HCT116 (cell line): Measurements from ENCODE around the gene CELF2. TPM values are rescaled to one million over a fixed set of nuclear protein-coding genes. Genes with fewer than 3 reads are reported as not detected.

Experiments
- ATAC-seq: fragments of 200-7000 bp; cut with Tn5 transposase; 2 replicates; pipeline ENCODE4 v1.9.1; 2020; ENCODE audit warnings: mild to moderate bottlenecking, moderate library complexity
- BruUV-seq: library from RNA; stranded (reverse); fragments of 400-500 nt; replicated peaks from 2 replicates; lab custom pipeline; 2021; lab: Mats Ljungman, UMichigan
- CTCF ChIA-PET: fragments of 300-600 bp; sonication (Branson Sonifier 250); formaldehyde crosslinking; loops from one replicate; lab custom pipeline; 2021; ENCODE audit warnings: antibody characterized with exemption; lab: Charles Lee
- POLR2A ChIA-PET: fragments of 300-600, 350-600 bp; sonication (Branson Sonifier 250); formaldehyde crosslinking; loops from one replicate; lab custom pipeline; 2021; ENCODE audit warnings: antibody characterized with exemption; lab: Charles Lee
- RAD21 ChIA-PET, 2 experiments: fragments of 300-600 bp; sonication (Branson Sonifier 250); formaldehyde crosslinking; loops; one replicate each; lab custom pipeline; 2023; ENCODE audit warnings: low total read pairs in 2 of 2; ENCODE audit not compliant: uncharacterized antibody in 2 of 2, unreplicated experiment in 2 of 2, low non-redundant PET in 1 of 2; lab: Charles Lee
- DNase-seq: peaks from one replicate; pipeline ENCODE4 v3.0.0-alpha.2; 2010; ENCODE audit warnings: low read depth, low spot score
- H2AFZ ChIP-seq: fragments of 200-600 bp; shearing (Covaris generic), sonication (generic); 2 replicates; pipeline ENCODE4 v1.6.1; 2017; ENCODE audit warnings: low read depth, mixed run types, mixed read lengths, antibody characterized with exemption, low read length; ENCODE audit not compliant: poor library complexity, severe bottlenecking
- H3K27ac ChIP-seq: 2 replicates; pipeline ENCODE4 v1.5.1; 2012; ENCODE audit warnings: low read depth, low read length
- H3K27me3 ChIP-seq: fragments of 200-600 bp; sonication (generic); 2 replicates; pipeline ENCODE4 v1.6.1; 2016; ENCODE audit warnings: mixed run types, low read length, mixed read lengths; ENCODE audit not compliant: insufficient read depth
- H3K36me3 ChIP-seq, 2 experiments: fragments of 200-500 bp in 1 of 2; fragments of 200-600 bp in 1 of 2; sonication (Bioruptor generic) in 1 of 2; sonication (generic) in 1 of 2; 2 replicates each; pipeline versions ENCODE4 v1.5.1 to v1.6.1; 2014 to 2016; ENCODE audit warnings: low read length in 2 of 2, inconsistent platforms in 1 of 2, mixed read lengths in 1 of 2, mixed run types in 1 of 2; ENCODE audit not compliant: insufficient read depth in 2 of 2, control insufficient read depth in 1 of 2
- H3K4me1 ChIP-seq, 2 experiments: fragments of 200-600 bp in 1 of 2; sonication (generic) in 1 of 2; 2 replicates each; pipeline versions ENCODE4 v1.5.1 to v1.6.1; 2012 to 2017; ENCODE audit warnings: low read length in 2 of 2, inconsistent platforms in 1 of 2, mild to moderate bottlenecking in 1 of 2, mixed read lengths in 1 of 2, mixed run types in 1 of 2, moderate library complexity in 1 of 2; ENCODE audit not compliant: insufficient read depth in 2 of 2, control insufficient read depth in 1 of 2
- H3K4me2 ChIP-seq: fragments of 200-600 bp; sonication (generic); 2 replicates; pipeline ENCODE4 v1.6.1; 2017; ENCODE audit warnings: mixed run types, low read length, mixed read lengths
- H3K4me3 ChIP-seq, 2 experiments: fragments of 200-600 bp in 1 of 2; sonication (generic) in 1 of 2; replicated peaks in 1 of 2; 2 replicates each; pipeline ENCODE4 v1.5.1; 2011 to 2016; ENCODE audit warnings: low read length in 2 of 2, control low read depth in 1 of 2, low read depth in 1 of 2, mild to moderate bottlenecking in 1 of 2, mixed read lengths in 1 of 2, mixed run types in 1 of 2
- H3K79me2 ChIP-seq: fragments of 200-600 bp; sonication (generic); 2 replicates; pipeline ENCODE4 v1.6.1; 2017; ENCODE audit warnings: mild to moderate bottlenecking, mixed run types, low read length, moderate library complexity, mixed read lengths; ENCODE audit not compliant: insufficient read depth
- H3K9ac ChIP-seq: fragments of 200-600 bp; sonication (generic); 2 replicates; pipeline ENCODE4 v1.6.1; 2016; ENCODE audit warnings: low read length, mixed read lengths
- H3K9me2 ChIP-seq: fragments of 200-600 bp; sonication (generic), shearing (Covaris generic); 2 replicates; pipeline ENCODE4 v1.6.1; 2017; ENCODE audit warnings: mixed run types, mild to moderate bottlenecking, moderate library complexity; ENCODE audit not compliant: insufficient read depth
- H3K9me3 ChIP-seq, 2 experiments: fragments of 200-500 bp in 1 of 2; fragments of 200-600 bp in 1 of 2; sonication (Bioruptor generic) in 1 of 2; sonication (generic) in 1 of 2; 2 replicates each; pipeline ENCODE4 v1.6.1; 2014 to 2017; ENCODE audit warnings: low read length in 2 of 2, mixed read lengths in 2 of 2, inconsistent platforms in 1 of 2, low read depth in 1 of 2, mild to moderate bottlenecking in 1 of 2, mixed run types in 1 of 2, moderate library complexity in 1 of 2; ENCODE audit not compliant: control insufficient read depth in 1 of 2, insufficient read depth in 1 of 2
- H4K20me1 ChIP-seq: fragments of 200-600 bp; sonication (generic), shearing (Covaris generic); 2 replicates; pipeline ENCODE4 v1.6.1; 2017; ENCODE audit warnings: mixed run types, mild to moderate bottlenecking, moderate library complexity; ENCODE audit not compliant: insufficient read depth
- CBX3 ChIP-seq: IDR thresholded peaks from 2 replicates; pipeline ENCODE4 v1.6.1; 2012; ENCODE audit warnings: low read depth
- CEBPB ChIP-seq: IDR thresholded peaks from 2 replicates; pipeline ENCODE4 v1.6.1; 2012; ENCODE audit warnings: low read depth
- EGR1 ChIP-seq: IDR thresholded peaks from 2 replicates; pipeline ENCODE4 v1.6.1; 2012; ENCODE audit warnings: low read depth
- ELF1 ChIP-seq: IDR thresholded peaks from 2 replicates; pipeline ENCODE4 v1.6.1; 2012; ENCODE audit warnings: low read depth, borderline replicate concordance
- MAX ChIP-seq: IDR thresholded peaks from 2 replicates; pipeline ENCODE4 v1.6.1; 2012
- POLR2A ChIP-seq: IDR thresholded peaks from 2 replicates; pipeline ENCODE4 v1.7.0; 2011; ENCODE audit warnings: borderline replicate concordance; ENCODE audit not compliant: insufficient read depth, insufficient read length; ENCODE audit errors: extremely low read depth
- POLR2AphosphoS5 ChIP-seq: IDR thresholded peaks from 2 replicates; pipeline ENCODE4 v1.6.1; 2011; ENCODE audit warnings: mild to moderate bottlenecking, low read depth, low read length, moderate library complexity
- SRF ChIP-seq: IDR thresholded peaks from 2 replicates; pipeline ENCODE4 v1.6.1; 2012; ENCODE audit warnings: low read depth
- TCF7L2 ChIP-seq: IDR thresholded peaks from 2 replicates; pipeline ENCODE4 v1.7.0; 2011; ENCODE audit warnings: borderline replicate concordance, inconsistent platforms; ENCODE audit not compliant: insufficient read depth, insufficient read length; ENCODE audit errors: extremely low read depth
- YY1 ChIP-seq: IDR thresholded peaks from 2 replicates; pipeline ENCODE4 v1.6.1; 2011; ENCODE audit warnings: low read length, low read depth, moderate library complexity, mild to moderate bottlenecking; ENCODE audit not compliant: insufficient replicate concordance; ENCODE audit errors: extremely low read depth
- ZFX ChIP-seq: fragments of 450-650 bp; IDR thresholded peaks from 2 replicates; pipeline ENCODE4 v1.6.1; 2017
- intact Hi-C: fragments of 100-400 bp; cut with micrococcal nuclease; formaldehyde crosslinking; loops from 2 replicates; pipeline ENCODE4 v1.10.0; 2022
- total RNA-seq: library from RNA; stranded (reverse); gene quantifications from one replicate; pipeline ENCODE4 v1.2.1, GENCODE V29; 2021; ENCODE audit not compliant: unreplicated experiment
- TF ChIP-seq, protein P1 (sequence below): IDR thresholded peaks from 2 replicates; pipeline ENCODE4 v1.6.1; 2012; ENCODE audit warnings: low read depth
- TF ChIP-seq, protein P2 (sequence below): IDR thresholded peaks from 2 replicates; pipeline ENCODE4 v1.6.1; 2012

CELF2 gene
- total RNA-seq, 1 experiment from 2014 or later, result 0.66 TPM

DNA sequence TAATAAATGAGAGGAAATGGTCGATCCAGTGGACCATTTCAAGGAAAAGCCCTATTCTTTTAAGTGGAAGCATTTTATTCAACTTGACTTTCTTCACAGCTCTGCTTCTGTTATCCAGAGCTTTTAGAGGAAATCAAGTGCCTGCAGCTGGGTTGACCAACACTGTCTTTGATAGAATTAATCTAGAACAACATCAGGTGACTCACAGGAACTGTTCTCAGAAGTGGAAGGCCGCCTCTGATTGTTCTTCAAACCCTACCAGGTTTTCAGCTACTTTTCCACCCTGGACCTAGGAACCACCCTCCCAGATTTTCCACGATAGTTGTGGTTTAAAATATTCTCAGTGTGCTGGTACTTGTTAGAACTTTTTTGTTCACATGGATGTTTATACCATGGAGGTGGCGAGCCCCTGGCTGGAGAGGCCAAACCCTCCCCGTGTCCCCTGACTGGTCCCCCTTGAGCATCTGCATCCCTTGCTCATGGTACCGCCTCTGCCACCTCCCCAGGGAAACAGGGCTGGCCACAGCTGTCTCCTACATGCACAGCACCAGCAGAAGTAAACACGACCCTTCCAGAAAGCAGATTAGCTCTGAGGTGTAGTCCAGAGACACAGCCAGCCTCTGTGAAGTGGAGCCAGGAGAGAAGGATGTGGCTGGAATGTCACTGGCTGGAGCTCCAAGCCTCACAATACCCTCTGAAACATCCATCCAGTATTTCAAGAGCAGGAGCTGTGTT is 300.4 kb downstream of the CELF2 start:
- RAD21 ChIA-PET, result no interaction called here
- Histone ChIP-seq H3K4me1 (no peaks in the 10 kb centered on the region), H3K9ac (no peak overlapping the region), H3K9me3 (no peaks in the 10 kb centered on the region), H3K27me3 (0 out of 2 replicates have a peak, but pooled peaks cover 6% of the 10 kb centered on the region), H3K27ac (no peak overlapping the region), H2AFZ (no peak overlapping the region), H3K4me2 (no peak overlapping the region), H3K36me3 (no peaks in the 10 kb centered on the region), H3K9me2 (no peaks in the 10 kb centered on the region), H4K20me1 (no peaks in the 10 kb centered on the region), H3K4me3 (no peak overlapping the region), H3K79me2 (no peaks in the 10 kb centered on the region)
- BruUV-seq, result no TSS peak
- TF ChIP-seq YY1 (no peak), CBX3 (no peak), POLR2AphosphoS5 (no peak), TCF7L2 (no peak), CEBPB (no peak), ZFX (no peak), MAX (no peak), ELF1 (no peak), SRF (no peak), POLR2A (no peak), EGR1 (no peak)
- TF ChIP-seq, protein P1, sequence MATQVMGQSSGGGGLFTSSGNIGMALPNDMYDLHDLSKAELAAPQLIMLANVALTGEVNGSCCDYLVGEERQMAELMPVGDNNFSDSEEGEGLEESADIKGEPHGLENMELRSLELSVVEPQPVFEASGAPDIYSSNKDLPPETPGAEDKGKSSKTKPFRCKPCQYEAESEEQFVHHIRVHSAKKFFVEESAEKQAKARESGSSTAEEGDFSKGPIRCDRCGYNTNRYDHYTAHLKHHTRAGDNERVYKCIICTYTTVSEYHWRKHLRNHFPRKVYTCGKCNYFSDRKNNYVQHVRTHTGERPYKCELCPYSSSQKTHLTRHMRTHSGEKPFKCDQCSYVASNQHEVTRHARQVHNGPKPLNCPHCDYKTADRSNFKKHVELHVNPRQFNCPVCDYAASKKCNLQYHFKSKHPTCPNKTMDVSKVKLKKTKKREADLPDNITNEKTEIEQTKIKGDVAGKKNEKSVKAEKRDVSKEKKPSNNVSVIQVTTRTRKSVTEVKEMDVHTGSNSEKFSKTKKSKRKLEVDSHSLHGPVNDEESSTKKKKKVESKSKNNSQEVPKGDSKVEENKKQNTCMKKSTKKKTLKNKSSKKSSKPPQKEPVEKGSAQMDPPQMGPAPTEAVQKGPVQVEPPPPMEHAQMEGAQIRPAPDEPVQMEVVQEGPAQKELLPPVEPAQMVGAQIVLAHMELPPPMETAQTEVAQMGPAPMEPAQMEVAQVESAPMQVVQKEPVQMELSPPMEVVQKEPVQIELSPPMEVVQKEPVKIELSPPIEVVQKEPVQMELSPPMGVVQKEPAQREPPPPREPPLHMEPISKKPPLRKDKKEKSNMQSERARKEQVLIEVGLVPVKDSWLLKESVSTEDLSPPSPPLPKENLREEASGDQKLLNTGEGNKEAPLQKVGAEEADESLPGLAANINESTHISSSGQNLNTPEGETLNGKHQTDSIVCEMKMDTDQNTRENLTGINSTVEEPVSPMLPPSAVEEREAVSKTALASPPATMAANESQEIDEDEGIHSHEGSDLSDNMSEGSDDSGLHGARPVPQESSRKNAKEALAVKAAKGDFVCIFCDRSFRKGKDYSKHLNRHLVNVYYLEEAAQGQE, result no peak
- TF ChIP-seq, protein P2, sequence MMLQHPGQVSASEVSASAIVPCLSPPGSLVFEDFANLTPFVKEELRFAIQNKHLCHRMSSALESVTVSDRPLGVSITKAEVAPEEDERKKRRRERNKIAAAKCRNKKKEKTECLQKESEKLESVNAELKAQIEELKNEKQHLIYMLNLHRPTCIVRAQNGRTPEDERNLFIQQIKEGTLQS, result no peak
- POLR2A ChIA-PET, result no interaction called here
- CTCF ChIA-PET, result no interaction called here
- intact Hi-C loops, result no loop called here
- no peak for ATAC-seq
- no peak for DNase-seq
